ENCODE data around the gene ARHGAP4.

The ARHGAP4 gene

DNA sequence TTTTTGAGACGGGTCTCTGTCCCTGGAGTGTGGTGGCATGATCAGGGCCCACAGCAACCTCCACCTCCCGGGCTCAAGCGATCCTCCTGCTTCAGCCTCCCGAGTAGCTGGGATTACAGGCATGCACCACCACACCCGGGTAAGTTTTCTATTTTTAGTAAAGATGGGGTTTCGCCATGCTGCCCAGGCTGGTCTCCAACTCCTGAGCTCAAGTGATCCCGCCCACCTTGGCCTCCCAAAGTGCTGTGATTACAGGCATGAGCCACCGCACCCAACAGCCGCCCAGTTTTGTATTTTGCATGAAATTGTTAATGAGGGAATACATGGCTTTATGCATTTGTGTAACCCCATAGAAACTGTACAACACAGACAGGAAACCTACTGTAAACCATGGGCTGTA, 2.8 kb upstream of the ARHGAP4 start:
- no peak for DNase-seq (ENCODE audit: low read depth in 1 of 2, low spot score in 1 of 2)

- DNase-seq (ENCODE audit: low read depth in 1 of 2, low spot score in 1 of 2) = peak; percentile 74 to 84
Measured at GRCh38 chrX:153927922-153928760, 2.1 kb upstream of the ARHGAP4 start.

- DNase-seq (ENCODE audit: low read depth in 1 of 2, low spot score in 1 of 2) = no peak
Measured at GRCh38 chrX:153927672-153927921, 1.5 kb upstream of the ARHGAP4 start.

DNA sequence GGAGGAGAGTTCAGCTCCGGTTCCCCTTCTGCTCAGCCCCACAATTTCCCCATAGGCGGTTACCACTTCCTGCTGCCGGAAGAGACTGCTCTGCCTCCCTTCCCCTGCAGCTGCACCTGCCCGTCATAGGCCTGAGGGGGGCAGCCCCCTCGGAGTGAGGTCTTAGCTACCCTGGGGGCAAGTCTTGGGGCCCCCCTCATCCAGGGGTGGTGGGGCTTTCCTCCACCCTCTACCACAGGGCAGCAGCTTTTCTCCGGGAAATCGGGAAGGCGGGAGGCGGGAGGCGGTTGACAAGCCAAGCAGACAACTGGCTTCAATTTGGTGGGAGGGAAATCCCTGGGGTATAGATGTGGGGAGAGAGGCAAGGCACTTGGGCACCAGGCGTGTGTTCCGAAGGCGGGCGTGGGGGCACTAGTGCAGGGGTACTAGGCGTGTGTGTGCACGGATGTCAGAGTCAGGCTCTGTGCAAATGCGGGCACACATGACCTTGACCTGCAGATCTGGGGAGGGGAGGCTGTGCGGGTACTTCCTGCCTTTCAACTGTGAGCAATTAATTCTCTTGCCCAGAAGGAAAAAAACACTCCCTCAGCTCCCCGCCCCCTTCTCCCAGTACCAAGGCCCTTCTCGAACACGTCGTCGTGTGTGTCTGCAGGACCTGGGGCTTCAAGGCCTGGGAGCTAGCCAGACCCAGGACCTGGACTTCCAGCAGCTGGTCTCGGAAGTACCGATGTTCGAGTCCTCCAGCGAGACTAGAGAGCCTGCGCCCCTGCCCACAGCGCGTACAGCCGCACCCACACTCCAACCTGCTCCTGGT, 1.0 kb upstream of the ARHGAP4 start:
- DNase-seq (ENCODE audit: low read depth in 1 of 2, low spot score in 1 of 2) = peak in 1 of 2 donors; percentile 62

DNA sequence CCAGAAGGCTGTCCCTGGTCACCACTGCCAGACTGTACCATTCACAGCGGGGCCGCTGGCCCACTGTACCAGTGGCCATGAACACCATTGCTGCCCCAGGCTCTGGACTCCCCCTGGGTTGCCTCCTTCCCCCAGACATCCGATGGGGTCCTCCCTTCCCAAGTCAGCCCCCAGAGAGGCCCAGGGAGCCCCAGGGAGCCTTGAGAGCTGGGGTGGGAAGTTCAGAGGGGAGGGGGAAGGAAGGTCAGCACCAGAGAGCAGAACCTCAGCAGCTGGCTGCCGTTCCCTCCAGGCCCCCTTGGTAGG, 441 bp upstream of the ARHGAP4 start:
- no peak for DNase-seq (ENCODE audit: low read depth in 1 of 2, low spot score in 1 of 2)

- DNase-seq (ENCODE audit: low read depth in 1 of 2, low spot score in 1 of 2) = no peak
Measured at GRCh38 chrX:153925387-153925738, 701 bp downstream of the ARHGAP4 start.

- DNase-seq (ENCODE audit: low read depth in 1 of 2, low spot score in 1 of 2) = no peak
Measured at GRCh38 chrX:153924149-153924861, 1.8 kb downstream of the ARHGAP4 start.

GRCh38 chrX:153922932-153923857, 2.9 kb downstream of the ARHGAP4 start:
- DNase-seq (ENCODE audit: low read depth in 1 of 2, low spot score in 1 of 2) = no peak

DNA sequence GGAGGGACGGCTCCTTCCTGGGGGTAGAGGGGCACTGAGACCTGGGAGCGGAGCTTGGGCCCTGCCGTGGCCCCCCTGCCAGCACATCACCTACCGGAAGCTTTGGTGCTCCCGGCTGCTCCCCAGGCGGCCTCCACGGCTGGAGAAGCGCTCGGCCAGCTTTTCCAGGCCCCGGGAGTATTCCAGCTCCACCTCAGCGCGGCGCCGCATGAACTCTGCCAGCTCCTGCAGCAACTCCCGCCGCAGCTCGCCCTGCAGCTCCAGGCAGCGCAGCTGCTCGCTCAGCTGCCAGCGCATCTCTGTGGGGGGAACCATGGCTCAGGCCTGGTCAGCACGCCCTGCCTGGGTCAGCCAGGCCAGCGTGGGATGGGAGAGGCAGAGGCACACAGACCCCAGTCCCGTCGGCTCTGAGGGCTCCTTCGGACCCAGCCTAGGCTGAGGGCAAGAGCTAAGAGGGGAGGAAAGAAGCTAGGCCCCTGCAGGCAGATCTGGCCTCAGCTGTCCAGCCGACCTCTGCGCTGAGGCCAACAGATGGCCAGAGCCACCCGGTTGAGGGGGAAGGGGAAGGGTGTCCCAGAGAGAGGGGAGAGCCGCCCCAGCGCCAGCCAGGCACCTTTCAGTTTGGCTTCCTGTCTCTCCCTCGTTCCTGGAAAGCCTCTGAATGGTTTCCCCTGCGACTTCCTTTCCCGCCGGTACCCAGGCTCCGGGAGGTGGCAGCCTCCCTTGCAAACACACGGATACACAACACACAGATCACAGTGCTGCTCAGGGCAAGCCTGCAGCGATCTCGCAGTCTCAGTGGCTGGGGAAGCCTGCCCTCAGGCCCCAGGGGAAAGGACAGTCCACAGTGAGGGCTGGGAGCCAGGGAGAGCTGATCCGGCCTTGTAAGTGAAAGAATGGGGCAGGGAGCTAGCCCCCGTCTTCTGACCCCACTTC, 4.3 kb downstream of the ARHGAP4 start:
- DNase-seq (ENCODE audit: low read depth in 1 of 2, low spot score in 1 of 2) = no peak

GRCh38 chrX:153921070-153921469, 5.0 kb downstream of the ARHGAP4 start:
- no peak for DNase-seq (ENCODE audit: low read depth in 1 of 2, low spot score in 1 of 2)

DNA sequence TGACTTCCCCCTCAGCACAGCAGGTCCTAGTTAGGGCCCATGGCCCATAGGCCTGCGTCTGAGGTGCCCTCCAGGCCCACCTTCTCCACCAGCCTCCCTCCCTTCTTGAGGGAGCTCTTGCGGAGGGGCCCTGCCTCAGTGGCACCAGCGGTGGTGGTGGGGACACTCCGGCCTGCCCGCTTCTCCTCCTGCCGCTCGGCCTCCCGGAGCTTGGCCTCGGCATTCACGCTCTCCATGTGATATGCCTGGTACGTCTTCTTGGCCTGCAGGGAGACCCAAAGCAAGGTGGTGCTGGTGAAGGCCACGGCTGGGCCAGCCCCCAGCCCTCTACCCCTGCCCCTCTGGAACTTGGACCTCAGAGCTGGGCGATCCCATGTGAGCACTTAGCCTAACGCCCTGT, 5.5 kb downstream of the ARHGAP4 start:
- DNase-seq (ENCODE audit: low read depth in 1 of 2, low spot score in 1 of 2) = no peak

DNA sequence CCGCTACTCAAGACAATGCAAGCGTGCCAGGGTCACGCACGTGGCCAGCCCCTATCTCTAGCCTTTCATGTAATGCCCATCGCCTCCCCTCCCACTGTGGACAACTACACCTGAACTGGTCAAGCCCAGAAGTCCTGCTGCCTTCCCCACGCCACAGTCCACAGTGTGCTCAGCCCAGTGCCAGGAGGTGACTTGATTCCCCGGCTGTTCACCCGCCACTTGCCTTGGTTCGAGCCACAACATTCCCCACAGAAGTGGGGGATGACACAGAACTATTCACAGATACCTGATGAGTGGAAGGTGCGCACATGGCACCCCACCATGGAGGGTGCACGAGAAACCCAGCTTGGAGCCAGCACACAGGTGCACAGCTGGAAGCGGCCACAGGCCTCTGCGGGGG, 6.8 kb downstream of the ARHGAP4 start:
- DNase-seq (ENCODE audit: low read depth in 1 of 2, low spot score in 1 of 2) = no peak

DNA sequence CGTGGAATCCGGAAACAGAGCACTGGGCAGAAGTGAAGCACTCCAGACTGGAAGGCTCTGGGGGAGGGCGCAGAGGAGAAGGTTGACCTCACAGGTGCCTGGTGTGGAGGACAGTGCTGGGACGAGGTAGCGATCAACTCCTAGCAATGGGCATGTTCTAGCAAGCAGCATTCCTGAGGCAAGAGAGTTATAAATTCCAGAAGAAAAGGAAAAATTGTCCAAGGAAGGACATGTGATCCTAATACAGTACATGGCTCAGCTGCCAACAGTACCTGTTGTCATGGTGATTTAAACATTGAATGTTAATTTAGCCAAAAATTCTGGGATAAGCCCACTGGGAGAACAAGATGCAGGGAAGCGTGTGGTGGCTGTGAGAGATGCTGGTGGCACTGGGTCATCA, 8.2 kb downstream of the ARHGAP4 start:
- DNase-seq (ENCODE audit: low read depth in 1 of 2, low spot score in 1 of 2) = no peak

DNA sequence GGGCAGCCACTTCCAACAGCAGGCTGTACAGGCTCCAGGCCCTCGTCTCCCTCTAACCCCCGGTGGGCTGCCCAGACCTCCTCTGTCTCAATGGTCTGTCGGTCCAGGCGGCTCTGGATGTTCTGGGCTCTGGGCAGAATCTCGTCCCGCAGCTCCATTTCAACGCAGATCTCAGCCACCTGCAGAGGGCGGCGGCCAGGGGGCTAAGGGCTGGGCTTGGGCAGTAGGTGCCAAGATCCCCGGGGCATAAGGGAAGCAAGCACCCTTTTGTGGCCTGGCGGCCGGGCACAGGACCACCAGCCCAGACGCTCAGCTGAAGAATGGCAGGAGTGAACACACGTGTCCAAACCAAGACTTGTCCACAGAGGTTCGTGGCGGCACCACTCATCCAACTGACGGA, 12.4 kb downstream of the ARHGAP4 start:
- no peak for DNase-seq (ENCODE audit: low read depth in 1 of 2, low spot score in 1 of 2)

- DNase-seq (ENCODE audit: low read depth in 1 of 2, low spot score in 1 of 2) = no peak
Measured at GRCh38 chrX:153913211-153913610, 12.9 kb downstream of the ARHGAP4 start.

- DNase-seq (ENCODE audit: low read depth in 1 of 2, low spot score in 1 of 2) = no peak
Measured at GRCh38 chrX:153911798-153912197, 14.3 kb downstream of the ARHGAP4 start.

DNA sequence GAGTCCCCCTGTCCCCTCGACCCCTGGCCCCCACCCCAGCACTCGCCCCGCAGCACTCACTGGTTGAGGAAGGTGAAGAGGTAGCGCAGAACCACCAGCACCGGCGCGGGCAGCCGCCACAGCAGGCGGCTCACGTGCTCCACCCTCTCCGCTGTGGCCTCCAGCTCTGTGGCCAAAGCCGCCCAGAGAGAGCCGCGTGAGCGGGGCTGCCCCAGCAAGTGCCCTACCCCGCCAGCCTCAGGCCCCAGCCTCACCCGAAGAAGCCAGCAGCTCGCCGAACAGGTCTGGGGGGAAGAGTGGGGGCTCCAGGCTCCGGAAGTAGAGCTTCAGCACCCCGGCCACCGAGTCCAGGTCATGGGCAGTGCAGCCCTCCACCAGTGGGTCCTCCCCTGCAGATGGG, 15.6 kb downstream of the ARHGAP4 start:
- DNase-seq (ENCODE audit: low read depth in 1 of 2, low spot score in 1 of 2) = no peak

DNA sequence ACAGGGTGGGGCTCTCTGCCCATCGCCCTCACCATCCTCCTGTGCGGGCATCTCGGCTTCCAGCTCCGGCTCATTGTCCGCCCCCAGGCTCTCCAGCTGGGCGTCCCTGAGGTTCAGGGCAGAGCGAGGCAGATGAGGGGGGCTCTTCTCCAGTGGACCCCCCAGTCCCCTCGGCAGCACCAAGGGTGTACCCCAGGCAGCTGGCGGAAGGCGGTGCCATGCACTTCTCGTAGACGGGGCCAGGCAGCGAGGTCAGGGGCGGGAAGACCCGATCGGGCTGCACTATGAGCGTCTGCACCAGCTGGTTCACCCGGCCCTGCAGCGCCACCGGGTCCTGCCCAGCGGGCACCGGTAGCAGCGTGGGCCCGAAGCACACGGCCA, 16.1 kb downstream of the ARHGAP4 start:
- no peak for DNase-seq (ENCODE audit: low read depth in 1 of 2, low spot score in 1 of 2)

- DNase-seq (ENCODE audit: low read depth in 1 of 2, low spot score in 1 of 2) = no peak
Measured at GRCh38 chrX:153909024-153909979, 16.8 kb downstream of the ARHGAP4 start.

All from activated CD4-positive, alpha-beta T cell treated with anti-CD3 and anti-CD28 coated beads, Interleukin-2, amount 50 U/mL, for 24 hours (primary cell).